GM12878 (cell line): Measurements from ENCODE around the gene SMIM21.

Experiments
- CEBPB ChIP-seq, 2 experiments: fragments of 150-350 bp in 1 of 2; IDR thresholded peaks; 2 replicates each; pipeline ENCODE4 v1.6.1; 2012 to 2014; ENCODE audit warnings: low read depth in 2 of 2, low read length in 2 of 2, borderline replicate concordance in 1 of 2, inconsistent platforms in 1 of 2
- CHD2 ChIP-seq: IDR thresholded peaks from 2 replicates; pipeline ENCODE4 v1.6.1; 2011; ENCODE audit warnings: low read depth, low read length, improper control_type of control experiment, borderline replicate concordance
- FOXK2 ChIP-seq: fragments of 450-650 bp; IDR thresholded peaks from 2 replicates; pipeline ENCODE4 v1.6.1; 2017; ENCODE audit warnings: mild to moderate bottlenecking, moderate library complexity
- PAX8 ChIP-seq: fragments of 450-650 bp; IDR thresholded peaks from 2 replicates; pipeline ENCODE4 v1.6.1; 2017; ENCODE audit warnings: mild to moderate bottlenecking, moderate library complexity
- RB1 ChIP-seq: fragments of 450-650 bp; formaldehyde crosslinking; IDR thresholded peaks from 2 replicates; pipeline ENCODE4 v1.6.1; 2017; ENCODE audit warnings: mild to moderate bottlenecking, borderline replicate concordance
- RELA ChIP-seq: fragments of 450-650 bp; IDR thresholded peaks from 2 replicates; pipeline ENCODE4 v1.8.0; 2014; ENCODE audit warnings: borderline replicate concordance; ENCODE audit not compliant: partially characterized antibody
- RUNX3 ChIP-seq: IDR thresholded peaks from 2 replicates; pipeline ENCODE4 v1.6.1; 2012; ENCODE audit warnings: low read length, inconsistent platforms
- STAT1 ChIP-seq: fragments of 450-650 bp; conservative IDR thresholded peaks from 2 replicates; pipeline ENCODE4 v1.6.1; 2014; ENCODE audit warnings: antibody characterized with exemption, mild to moderate bottlenecking
- SUZ12 ChIP-seq: fragments of 200-600 bp; sonication (generic); IDR thresholded peaks from one replicate; pipeline ENCODE4 v1.6.1; 2018; ENCODE audit warnings: antibody characterized with exemption, mild to moderate bottlenecking; ENCODE audit not compliant: unreplicated experiment
- TCF12 ChIP-seq: IDR thresholded peaks from 2 replicates; pipeline ENCODE4 v1.6.1; 2011; ENCODE audit warnings: low read depth, mild to moderate bottlenecking, low read length
- TF ChIP-seq, protein P1 (sequence below): IDR thresholded peaks from 2 replicates; pipeline ENCODE4 v1.6.1; 2012; ENCODE audit warnings: mild to moderate bottlenecking, low read depth, low read length
- TF ChIP-seq, protein P2 (sequence below): fragments of 450-650 bp; IDR thresholded peaks from 2 replicates; pipeline ENCODE4 v1.6.1; 2017; ENCODE audit warnings: low read depth, mild to moderate bottlenecking, moderate library complexity
- TF ChIP-seq, protein P3 (sequence below): fragments of 150-350 bp; IDR thresholded peaks from 2 replicates; pipeline ENCODE4 v1.6.1; 2016; ENCODE audit warnings: low read depth, low read length
- TF ChIP-seq, protein P4 (sequence below), 3 experiments: IDR thresholded peaks in 2 of 3; conservative IDR thresholded peaks in 1 of 3; 2 replicates each; pipeline ENCODE4 v1.5.1; 2011; ENCODE audit warnings: low read depth in 3 of 3, low read length in 3 of 3, mild to moderate bottlenecking in 3 of 3, control low read depth in 2 of 3, moderate library complexity in 2 of 3, inconsistent platforms in 1 of 3, mixed read lengths in 1 of 3; ENCODE audit not compliant: control insufficient read depth in 2 of 3, insufficient read depth in 1 of 3; ENCODE audit errors: extremely low read depth in 1 of 3

DNA sequence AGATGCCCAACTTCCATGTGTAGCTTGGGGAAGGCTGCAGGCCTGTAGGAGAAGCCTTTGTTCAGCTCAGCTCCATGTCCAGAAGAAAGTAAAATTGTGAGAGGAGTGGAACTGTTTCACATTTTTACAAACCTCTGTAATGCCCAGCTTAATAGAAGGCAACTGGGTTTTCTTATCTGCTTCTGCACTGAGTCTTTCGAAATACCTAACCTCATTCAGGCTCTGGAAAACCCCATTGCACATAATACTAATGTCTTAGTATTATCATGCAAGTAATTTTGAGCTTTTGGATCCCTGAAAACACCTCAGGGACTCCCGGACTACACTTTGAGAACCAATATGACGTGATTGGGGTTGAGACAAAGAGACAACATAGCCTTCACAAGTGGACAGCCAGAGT, 5.8 kb downstream of the SMIM21 start:
- TF ChIP-seq SUZ12, result no peak
- no peak for TF ChIP-seq RELA
- TF ChIP-seq, protein P1, sequence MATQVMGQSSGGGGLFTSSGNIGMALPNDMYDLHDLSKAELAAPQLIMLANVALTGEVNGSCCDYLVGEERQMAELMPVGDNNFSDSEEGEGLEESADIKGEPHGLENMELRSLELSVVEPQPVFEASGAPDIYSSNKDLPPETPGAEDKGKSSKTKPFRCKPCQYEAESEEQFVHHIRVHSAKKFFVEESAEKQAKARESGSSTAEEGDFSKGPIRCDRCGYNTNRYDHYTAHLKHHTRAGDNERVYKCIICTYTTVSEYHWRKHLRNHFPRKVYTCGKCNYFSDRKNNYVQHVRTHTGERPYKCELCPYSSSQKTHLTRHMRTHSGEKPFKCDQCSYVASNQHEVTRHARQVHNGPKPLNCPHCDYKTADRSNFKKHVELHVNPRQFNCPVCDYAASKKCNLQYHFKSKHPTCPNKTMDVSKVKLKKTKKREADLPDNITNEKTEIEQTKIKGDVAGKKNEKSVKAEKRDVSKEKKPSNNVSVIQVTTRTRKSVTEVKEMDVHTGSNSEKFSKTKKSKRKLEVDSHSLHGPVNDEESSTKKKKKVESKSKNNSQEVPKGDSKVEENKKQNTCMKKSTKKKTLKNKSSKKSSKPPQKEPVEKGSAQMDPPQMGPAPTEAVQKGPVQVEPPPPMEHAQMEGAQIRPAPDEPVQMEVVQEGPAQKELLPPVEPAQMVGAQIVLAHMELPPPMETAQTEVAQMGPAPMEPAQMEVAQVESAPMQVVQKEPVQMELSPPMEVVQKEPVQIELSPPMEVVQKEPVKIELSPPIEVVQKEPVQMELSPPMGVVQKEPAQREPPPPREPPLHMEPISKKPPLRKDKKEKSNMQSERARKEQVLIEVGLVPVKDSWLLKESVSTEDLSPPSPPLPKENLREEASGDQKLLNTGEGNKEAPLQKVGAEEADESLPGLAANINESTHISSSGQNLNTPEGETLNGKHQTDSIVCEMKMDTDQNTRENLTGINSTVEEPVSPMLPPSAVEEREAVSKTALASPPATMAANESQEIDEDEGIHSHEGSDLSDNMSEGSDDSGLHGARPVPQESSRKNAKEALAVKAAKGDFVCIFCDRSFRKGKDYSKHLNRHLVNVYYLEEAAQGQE, result no peak
- no peak for TF ChIP-seq STAT1
- TF ChIP-seq RB1, result no peak
- no peak for TF ChIP-seq PAX8
- no peak for TF ChIP-seq FOXK2
- TF ChIP-seq, protein P2, sequence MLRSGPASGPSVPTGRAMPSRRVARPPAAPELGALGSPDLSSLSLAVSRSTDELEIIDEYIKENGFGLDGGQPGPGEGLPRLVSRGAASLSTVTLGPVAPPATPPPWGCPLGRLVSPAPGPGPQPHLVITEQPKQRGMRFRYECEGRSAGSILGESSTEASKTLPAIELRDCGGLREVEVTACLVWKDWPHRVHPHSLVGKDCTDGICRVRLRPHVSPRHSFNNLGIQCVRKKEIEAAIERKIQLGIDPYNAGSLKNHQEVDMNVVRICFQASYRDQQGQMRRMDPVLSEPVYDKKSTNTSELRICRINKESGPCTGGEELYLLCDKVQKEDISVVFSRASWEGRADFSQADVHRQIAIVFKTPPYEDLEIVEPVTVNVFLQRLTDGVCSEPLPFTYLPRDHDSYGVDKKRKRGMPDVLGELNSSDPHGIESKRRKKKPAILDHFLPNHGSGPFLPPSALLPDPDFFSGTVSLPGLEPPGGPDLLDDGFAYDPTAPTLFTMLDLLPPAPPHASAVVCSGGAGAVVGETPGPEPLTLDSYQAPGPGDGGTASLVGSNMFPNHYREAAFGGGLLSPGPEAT, result no peak
- TF ChIP-seq, protein P3, sequence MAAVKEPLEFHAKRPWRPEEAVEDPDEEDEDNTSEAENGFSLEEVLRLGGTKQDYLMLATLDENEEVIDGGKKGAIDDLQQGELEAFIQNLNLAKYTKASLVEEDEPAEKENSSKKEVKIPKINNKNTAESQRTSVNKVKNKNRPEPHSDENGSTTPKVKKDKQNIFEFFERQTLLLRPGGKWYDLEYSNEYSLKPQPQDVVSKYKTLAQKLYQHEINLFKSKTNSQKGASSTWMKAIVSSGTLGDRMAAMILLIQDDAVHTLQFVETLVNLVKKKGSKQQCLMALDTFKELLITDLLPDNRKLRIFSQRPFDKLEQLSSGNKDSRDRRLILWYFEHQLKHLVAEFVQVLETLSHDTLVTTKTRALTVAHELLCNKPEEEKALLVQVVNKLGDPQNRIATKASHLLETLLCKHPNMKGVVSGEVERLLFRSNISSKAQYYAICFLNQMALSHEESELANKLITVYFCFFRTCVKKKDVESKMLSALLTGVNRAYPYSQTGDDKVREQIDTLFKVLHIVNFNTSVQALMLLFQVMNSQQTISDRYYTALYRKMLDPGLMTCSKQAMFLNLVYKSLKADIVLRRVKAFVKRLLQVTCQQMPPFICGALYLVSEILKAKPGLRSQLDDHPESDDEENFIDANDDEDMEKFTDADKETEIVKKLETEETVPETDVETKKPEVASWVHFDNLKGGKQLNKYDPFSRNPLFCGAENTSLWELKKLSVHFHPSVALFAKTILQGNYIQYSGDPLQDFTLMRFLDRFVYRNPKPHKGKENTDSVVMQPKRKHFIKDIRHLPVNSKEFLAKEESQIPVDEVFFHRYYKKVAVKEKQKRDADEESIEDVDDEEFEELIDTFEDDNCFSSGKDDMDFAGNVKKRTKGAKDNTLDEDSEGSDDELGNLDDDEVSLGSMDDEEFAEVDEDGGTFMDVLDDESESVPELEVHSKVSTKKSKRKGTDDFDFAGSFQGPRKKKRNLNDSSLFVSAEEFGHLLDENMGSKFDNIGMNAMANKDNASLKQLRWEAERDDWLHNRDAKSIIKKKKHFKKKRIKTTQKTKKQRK, result no peak
- TF ChIP-seq, protein P4, sequence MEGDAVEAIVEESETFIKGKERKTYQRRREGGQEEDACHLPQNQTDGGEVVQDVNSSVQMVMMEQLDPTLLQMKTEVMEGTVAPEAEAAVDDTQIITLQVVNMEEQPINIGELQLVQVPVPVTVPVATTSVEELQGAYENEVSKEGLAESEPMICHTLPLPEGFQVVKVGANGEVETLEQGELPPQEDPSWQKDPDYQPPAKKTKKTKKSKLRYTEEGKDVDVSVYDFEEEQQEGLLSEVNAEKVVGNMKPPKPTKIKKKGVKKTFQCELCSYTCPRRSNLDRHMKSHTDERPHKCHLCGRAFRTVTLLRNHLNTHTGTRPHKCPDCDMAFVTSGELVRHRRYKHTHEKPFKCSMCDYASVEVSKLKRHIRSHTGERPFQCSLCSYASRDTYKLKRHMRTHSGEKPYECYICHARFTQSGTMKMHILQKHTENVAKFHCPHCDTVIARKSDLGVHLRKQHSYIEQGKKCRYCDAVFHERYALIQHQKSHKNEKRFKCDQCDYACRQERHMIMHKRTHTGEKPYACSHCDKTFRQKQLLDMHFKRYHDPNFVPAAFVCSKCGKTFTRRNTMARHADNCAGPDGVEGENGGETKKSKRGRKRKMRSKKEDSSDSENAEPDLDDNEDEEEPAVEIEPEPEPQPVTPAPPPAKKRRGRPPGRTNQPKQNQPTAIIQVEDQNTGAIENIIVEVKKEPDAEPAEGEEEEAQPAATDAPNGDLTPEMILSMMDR (IDR thresholded peaks at IDR 0.05 in 2 of 3, conservative IDR thresholded peaks at IDR 0.05 in 1 of 3; ENCODE audit: control insufficient read depth in 2 of 3, extremely low read depth in 1 of 3, insufficient read depth in 1 of 3, low read depth in 3 of 3, low read length in 3 of 3), result no peak
- TF ChIP-seq CHD2, result no peak
- TF ChIP-seq CEBPB (IDR thresholded peaks at IDR 0.05; ENCODE audit: borderline replicate concordance in 1 of 2, low read depth in 2 of 2, low read length in 2 of 2), result no peak
- TF ChIP-seq TCF12, result no peak
- TF ChIP-seq RUNX3, result no peak
